Breast epithelium (tissue), 3 donors: Measurements from ENCODE around the gene ING4.

ENCODE experiments used
- POLR2A ChIP-seq: fragments of 450-650 bp; IDR thresholded peaks from one replicate; pipeline ENCODE4 v1.6.1; 2016; ENCODE audit warnings: antibody characterized with exemption, mild to moderate bottlenecking, moderate library complexity
- POLR2AphosphoS5 ChIP-seq, 3 donors: sonication (generic); formaldehyde crosslinking; IDR thresholded peaks; one replicate each; pipeline ENCODE4 v1.6.1; 2017; ENCODE audit warnings: antibody characterized with exemption in 3 of 3
- TF ChIP-seq, protein P1 (sequence below), 3 donors: fragments of 450-650 bp; IDR thresholded peaks; one replicate each; pipeline ENCODE4 v1.5.1; 2016 to 2017; ENCODE audit warnings: antibody characterized with exemption in 3 of 3, mild to moderate bottlenecking in 3 of 3, moderate library complexity in 3 of 3

DNA sequence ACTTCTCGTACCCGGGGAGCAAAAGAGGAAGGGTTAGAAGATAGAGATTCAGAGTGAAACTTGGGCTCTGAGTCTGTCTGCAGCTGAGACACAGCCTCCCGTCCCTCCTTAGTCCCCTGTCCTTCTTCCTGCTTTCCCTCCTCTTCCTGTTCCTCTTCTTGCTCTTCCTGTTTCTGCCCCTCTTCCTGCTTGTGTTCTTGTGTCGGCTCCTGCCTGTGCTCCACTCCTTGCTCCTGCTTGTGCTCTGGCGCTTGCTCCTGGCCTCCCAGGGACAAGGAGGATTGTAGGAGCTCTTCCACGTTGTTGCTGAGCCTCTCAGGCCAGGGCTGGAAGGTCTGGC, 18.7 kb downstream of the ING4 start:
- TF ChIP-seq, protein P1, sequence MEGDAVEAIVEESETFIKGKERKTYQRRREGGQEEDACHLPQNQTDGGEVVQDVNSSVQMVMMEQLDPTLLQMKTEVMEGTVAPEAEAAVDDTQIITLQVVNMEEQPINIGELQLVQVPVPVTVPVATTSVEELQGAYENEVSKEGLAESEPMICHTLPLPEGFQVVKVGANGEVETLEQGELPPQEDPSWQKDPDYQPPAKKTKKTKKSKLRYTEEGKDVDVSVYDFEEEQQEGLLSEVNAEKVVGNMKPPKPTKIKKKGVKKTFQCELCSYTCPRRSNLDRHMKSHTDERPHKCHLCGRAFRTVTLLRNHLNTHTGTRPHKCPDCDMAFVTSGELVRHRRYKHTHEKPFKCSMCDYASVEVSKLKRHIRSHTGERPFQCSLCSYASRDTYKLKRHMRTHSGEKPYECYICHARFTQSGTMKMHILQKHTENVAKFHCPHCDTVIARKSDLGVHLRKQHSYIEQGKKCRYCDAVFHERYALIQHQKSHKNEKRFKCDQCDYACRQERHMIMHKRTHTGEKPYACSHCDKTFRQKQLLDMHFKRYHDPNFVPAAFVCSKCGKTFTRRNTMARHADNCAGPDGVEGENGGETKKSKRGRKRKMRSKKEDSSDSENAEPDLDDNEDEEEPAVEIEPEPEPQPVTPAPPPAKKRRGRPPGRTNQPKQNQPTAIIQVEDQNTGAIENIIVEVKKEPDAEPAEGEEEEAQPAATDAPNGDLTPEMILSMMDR (IDR thresholded peaks at IDR 0.05): no peak
- TF ChIP-seq POLR2AphosphoS5 (IDR thresholded peaks at IDR 0.05) (peak in 1 of 3 donors; percentile 22), POLR2A (no peak)
